CD14-positive monocyte (primary cell): ENCODE results near the gene NEMP2. TPM values are rescaled to one million over a fixed set of nuclear protein-coding genes. Genes with fewer than 3 reads are reported as not detected.

Experiments used
- DNase-seq, 3 donors: peaks; one replicate each; pipeline ENCODE4 v3.0.0-alpha.2; 2011 to 2022
- H2AFZ ChIP-seq: 2 replicates; pipeline ENCODE4 v1.6.0; 2012; ENCODE audit warnings: mild to moderate bottlenecking, low read depth, low read length, inconsistent platforms; ENCODE audit not compliant: insufficient read depth, poor library complexity, severe bottlenecking
- H3K27ac ChIP-seq, 2 donors: 1 replicate in 1 of 2; 2 replicates in 1 of 2; pipeline ENCODE4 v1.5.1; 2012 to 2013; ENCODE audit warnings: low read length in 2 of 2, control low read depth in 1 of 2, inconsistent platforms in 1 of 2, low read depth in 1 of 2, mild to moderate bottlenecking in 1 of 2
- H3K27me3 ChIP-seq, 2 donors: one replicate each; pipeline versions ENCODE4 v1.6.0 to v1.6.1; 2011 to 2013; ENCODE audit warnings: low read length in 2 of 2; ENCODE audit not compliant: control insufficient read depth in 2 of 2, insufficient read depth in 2 of 2
- H3K36me3 ChIP-seq, 2 donors: replicated peaks in 1 of 2; 1 replicate in 1 of 2; 2 replicates in 1 of 2; pipeline versions ENCODE4 v1.5.1 to v1.6.1; 2012 to 2013; ENCODE audit warnings: low read length in 2 of 2, control low read depth in 1 of 2, inconsistent platforms in 1 of 2, mild to moderate bottlenecking in 1 of 2; ENCODE audit not compliant: insufficient read depth in 2 of 2, control insufficient read depth in 1 of 2
- H3K4me1 ChIP-seq, 2 donors: 1 replicate in 1 of 2; 2 replicates in 1 of 2; pipeline versions ENCODE4 v1.5.1 to v1.6.1; 2012 to 2013; ENCODE audit warnings: low read length in 2 of 2, control low read depth in 1 of 2, inconsistent platforms in 1 of 2, mild to moderate bottlenecking in 1 of 2, moderate library complexity in 1 of 2; ENCODE audit not compliant: insufficient read depth in 2 of 2, control insufficient read depth in 1 of 2
- H3K4me2 ChIP-seq: replicated peaks from 2 replicates; pipeline ENCODE3; 2012; ENCODE audit warnings: low read length, moderate library complexity, mild to moderate bottlenecking; ENCODE audit not compliant: poor library complexity, severe bottlenecking; ENCODE audit errors: extremely low read depth
- H3K4me3 ChIP-seq, 3 experiments: fragments of 200-600 bp in 1 of 3; sonication (generic) in 1 of 3; replicated peaks in 1 of 3; 1 replicate in 2 of 3; 2 replicates in 1 of 3; pipeline ENCODE4 v1.5.1; 2011 to 2013; ENCODE audit warnings: low read length in 3 of 3, mild to moderate bottlenecking in 3 of 3, control low read depth in 2 of 3, low read depth in 2 of 3, inconsistent platforms in 1 of 3, moderate library complexity in 1 of 3
- H3K79me2 ChIP-seq: 2 replicates; pipeline ENCODE4 v1.6.0; 2012; ENCODE audit warnings: mild to moderate bottlenecking, control low read depth, inconsistent platforms, low read length, moderate library complexity; ENCODE audit not compliant: insufficient read depth
- H3K9ac ChIP-seq: 2 replicates; pipeline ENCODE4 v1.6.0; 2017; ENCODE audit warnings: low read length, mild to moderate bottlenecking; ENCODE audit not compliant: insufficient read depth, poor library complexity, severe bottlenecking
- H3K9me3 ChIP-seq, 2 donors: replicated peaks in 1 of 2; 1 replicate in 1 of 2; 2 replicates in 1 of 2; pipeline versions ENCODE4 v1.5.1 to v1.6.1; 2012 to 2013; ENCODE audit warnings: low read length in 2 of 2, control low read depth in 1 of 2; ENCODE audit not compliant: control insufficient read depth in 1 of 2, insufficient read depth in 1 of 2
- H4K20me1 ChIP-seq: 2 replicates; pipeline ENCODE4 v1.6.0; 2012; ENCODE audit warnings: mild to moderate bottlenecking, low read length, control low read depth, moderate library complexity; ENCODE audit not compliant: insufficient read depth
- H3K27ac Mint-ChIP-seq, 7 donors: one replicate each; pipeline ENCODE4 v1.8.0; 2020; ENCODE audit warnings: mild to moderate bottlenecking in 7 of 7, mixed read lengths in 7 of 7, moderate library complexity in 6 of 7, inconsistent platforms in 2 of 7
- H3K27me3 Mint-ChIP-seq, 3 donors: one replicate each; pipeline ENCODE4 v1.8.0; 2021 to 2022; ENCODE audit warnings: low read depth in 3 of 3, mild to moderate bottlenecking in 3 of 3, mixed read lengths in 3 of 3, moderate library complexity in 3 of 3, inconsistent platforms in 1 of 3
- H3K36me3 Mint-ChIP-seq, 2 donors: one replicate each; pipeline ENCODE4 v1.8.0; 2020; ENCODE audit warnings: mixed read lengths in 2 of 2, inconsistent platforms in 1 of 2, mild to moderate bottlenecking in 1 of 2
- H3K4me1 Mint-ChIP-seq: one replicate; pipeline ENCODE4 v1.8.0; 2020; ENCODE audit warnings: mild to moderate bottlenecking, mixed read lengths
- H3K4me3 Mint-ChIP-seq, 2 donors: one replicate each; pipeline ENCODE4 v1.8.0; 2020; ENCODE audit warnings: mild to moderate bottlenecking in 2 of 2, mixed read lengths in 2 of 2, moderate library complexity in 1 of 2
- H3K9me3 Mint-ChIP-seq, 7 donors: one replicate each; pipeline ENCODE4 v1.8.0; 2020 to 2022; ENCODE audit warnings: mixed read lengths in 7 of 7, mild to moderate bottlenecking in 6 of 7, moderate library complexity in 6 of 7, inconsistent platforms in 2 of 7
- WGBS: methylation state at CpG from one replicate; pipeline ENCODE4 v1.1.5; 2013; ENCODE audit warnings: missing lambda C conversion rate; ENCODE audit not compliant: insufficient coverage; 5-methylcytosine and 5-hydroxymethylcytosine counted together
- intact Hi-C, 2 donors: fragments of 100-400 bp; cut with micrococcal nuclease; formaldehyde crosslinking; loops; one replicate each; pipeline versions ENCODE4 v1.15.0 to v1.15.1; 2023
- polyA plus RNA-seq, 3 donors: library from polyadenylated mRNA; depleted of rRNA in 1 of 3; unstranded in 2 of 3; stranded (reverse) in 1 of 3; fragments of 300-500 nt in 2 of 3; fragments of >200 nt in 1 of 3; fragmentation: Illumina TruSeq in 2 of 3; gene quantifications; 1 replicate in 2 of 3; 2 replicates in 1 of 3; pipeline ENCODE4 v1.2.3, GENCODE V29; 2012 to 2021
- TF ChIP-seq, protein P1 (sequence below): fragments of 200-600 bp; IDR thresholded peaks from one replicate; pipeline ENCODE4 v1.8.0; 2022; ENCODE audit warnings: antibody characterized with exemption, mild to moderate bottlenecking

Gene NEMP2
- polyA plus RNA-seq, 3 donors = 0.44 to 2.5 (median 1.5) TPM

DNA sequence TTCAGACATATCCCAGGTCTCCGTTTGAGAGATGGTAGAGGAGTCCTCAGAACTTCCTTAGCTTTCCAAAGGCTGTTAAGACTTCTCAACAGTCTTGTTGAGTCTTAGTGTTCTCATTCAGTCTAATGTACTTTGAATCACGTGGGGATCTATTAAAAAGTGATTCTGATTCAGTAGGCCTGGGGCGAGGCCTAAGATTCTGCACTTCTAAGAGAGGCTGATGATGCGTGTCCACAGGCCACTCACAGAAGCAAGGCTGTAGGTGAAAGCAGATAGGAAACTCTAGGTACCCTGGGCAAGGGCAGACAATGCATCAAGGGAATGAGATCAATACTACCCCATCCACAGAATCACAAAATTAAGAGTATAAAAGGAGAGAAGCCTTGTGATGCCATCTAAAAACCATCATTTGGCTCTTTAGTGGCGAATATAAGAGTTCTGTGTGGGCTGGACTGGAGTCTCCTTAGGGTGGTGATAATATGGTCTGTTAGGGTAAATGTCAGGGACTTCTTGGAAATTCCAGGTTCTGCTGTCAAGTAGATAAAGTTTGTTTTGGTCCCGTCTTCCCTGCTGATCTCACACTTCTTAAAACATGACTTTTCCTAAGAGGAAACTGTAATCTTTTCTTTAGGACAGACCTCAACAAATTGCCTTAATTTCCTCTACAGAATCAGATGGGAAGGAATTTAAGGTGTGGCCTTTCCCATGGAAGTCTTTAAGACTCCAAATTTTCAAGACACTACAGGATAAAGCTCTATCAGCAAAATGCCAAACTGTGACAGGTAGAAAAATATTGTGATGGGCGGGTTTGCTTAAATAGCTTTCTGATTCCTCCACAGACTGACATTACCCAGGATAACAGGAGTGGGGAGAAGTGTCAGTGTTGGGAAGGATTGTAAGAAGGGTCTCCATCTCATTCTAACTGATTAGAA, 45.7 kb upstream of the NEMP2 start:
- no peaks in the 10 kb centered on the region for H3K4me1 ChIP-seq
- intact Hi-C loops = no loop called here
- H3K9ac ChIP-seq = no peak overlapping the region
- TF ChIP-seq, protein P1, sequence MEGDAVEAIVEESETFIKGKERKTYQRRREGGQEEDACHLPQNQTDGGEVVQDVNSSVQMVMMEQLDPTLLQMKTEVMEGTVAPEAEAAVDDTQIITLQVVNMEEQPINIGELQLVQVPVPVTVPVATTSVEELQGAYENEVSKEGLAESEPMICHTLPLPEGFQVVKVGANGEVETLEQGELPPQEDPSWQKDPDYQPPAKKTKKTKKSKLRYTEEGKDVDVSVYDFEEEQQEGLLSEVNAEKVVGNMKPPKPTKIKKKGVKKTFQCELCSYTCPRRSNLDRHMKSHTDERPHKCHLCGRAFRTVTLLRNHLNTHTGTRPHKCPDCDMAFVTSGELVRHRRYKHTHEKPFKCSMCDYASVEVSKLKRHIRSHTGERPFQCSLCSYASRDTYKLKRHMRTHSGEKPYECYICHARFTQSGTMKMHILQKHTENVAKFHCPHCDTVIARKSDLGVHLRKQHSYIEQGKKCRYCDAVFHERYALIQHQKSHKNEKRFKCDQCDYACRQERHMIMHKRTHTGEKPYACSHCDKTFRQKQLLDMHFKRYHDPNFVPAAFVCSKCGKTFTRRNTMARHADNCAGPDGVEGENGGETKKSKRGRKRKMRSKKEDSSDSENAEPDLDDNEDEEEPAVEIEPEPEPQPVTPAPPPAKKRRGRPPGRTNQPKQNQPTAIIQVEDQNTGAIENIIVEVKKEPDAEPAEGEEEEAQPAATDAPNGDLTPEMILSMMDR = no peak
- H3K4me3 Mint-ChIP-seq = no peak overlapping the region
- H3K27ac Mint-ChIP-seq = no peak overlapping the region
- DNase-seq = no peak
- H3K27me3 ChIP-seq = no peaks in the 10 kb centered on the region
- H3K9me3 Mint-ChIP-seq = peaks cover 0 to 3% (median 0%) of the 10 kb centered on the region in 7 donors
- no peaks in the 10 kb centered on the region for H3K36me3 ChIP-seq
- no peaks in the 10 kb centered on the region for H3K79me2 ChIP-seq
- H4K20me1 ChIP-seq = no peaks in the 10 kb centered on the region
- H3K4me2 ChIP-seq = no peak overlapping the region
- no peak overlapping the region for H3K4me3 ChIP-seq
- no peaks in the 10 kb centered on the region for H3K36me3 Mint-ChIP-seq
- peaks cover 7% of the 10 kb centered on the region for H3K4me1 Mint-ChIP-seq
- no peak overlapping the region for H3K27ac ChIP-seq
- WGBS = 100% methylated on average over 3 of the region's 7 CpGs
- H2AFZ ChIP-seq = no peak overlapping the region
- no peaks in the 10 kb centered on the region for H3K27me3 Mint-ChIP-seq
- H3K9me3 ChIP-seq = no peaks in the 10 kb centered on the region

DNA sequence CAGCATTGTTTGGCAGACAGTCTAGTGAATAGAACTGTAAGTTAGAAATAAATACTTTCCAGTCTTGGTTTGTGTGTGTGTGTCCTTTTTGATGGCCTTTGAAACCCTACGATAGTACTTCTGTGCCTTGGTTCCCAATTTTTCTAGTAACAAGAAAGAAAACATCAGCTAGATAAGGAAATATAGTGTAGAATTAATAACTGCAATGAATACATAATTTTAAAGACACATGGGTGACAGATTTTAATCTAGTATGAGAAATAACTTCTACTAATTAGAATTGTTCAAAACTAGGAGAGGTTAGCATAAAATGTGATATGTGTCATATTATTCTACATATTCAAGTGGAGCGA, 44.5 kb upstream of the NEMP2 start:
- no peaks in the 10 kb centered on the region for H3K27me3 ChIP-seq
- H3K79me2 ChIP-seq = no peaks in the 10 kb centered on the region
- peaks cover 0 to 3% (median 0%) of the 10 kb centered on the region in 7 donors for H3K9me3 Mint-ChIP-seq
- peaks cover 0 to 2% (median under 1%) of the 10 kb centered on the region in 3 donors for H3K27me3 Mint-ChIP-seq
- H4K20me1 ChIP-seq = no peaks in the 10 kb centered on the region
- H3K4me3 Mint-ChIP-seq = no peak overlapping the region
- H3K27ac ChIP-seq = no peak overlapping the region
- H3K27ac Mint-ChIP-seq = no peak overlapping the region
- H3K4me1 Mint-ChIP-seq = peaks cover 7% of the 10 kb centered on the region
- no peak overlapping the region for H3K4me3 ChIP-seq
- H3K4me2 ChIP-seq = no peak overlapping the region
- H3K36me3 Mint-ChIP-seq = no peaks in the 10 kb centered on the region
- no peaks in the 10 kb centered on the region for H3K4me1 ChIP-seq
- TF ChIP-seq, protein P1 = no peak
- H3K36me3 ChIP-seq = no peaks in the 10 kb centered on the region
- no peak overlapping the region for H3K9ac ChIP-seq
- DNase-seq = no peak
- H3K9me3 ChIP-seq = no peaks in the 10 kb centered on the region
- WGBS = no CpG with 5 or more reads among the region's 2 CpGs
- intact Hi-C loops = no loop called here
- no peak overlapping the region for H2AFZ ChIP-seq
